CD1c-positive myeloid dendritic cell (primary cell): ENCODE measurements around the gene PWP2.
"Not testable (repeated sequence)": the region's sequence is repeated elsewhere in the genome, so short reads cannot be mapped to it uniquely, and the experiment has no call there.

Experiments used
- DNase-seq: peaks from one replicate; pipeline ENCODE4 v3.0.0-alpha.2; 2016; ENCODE audit errors: extremely low spot score

The PWP2 gene

DNA sequence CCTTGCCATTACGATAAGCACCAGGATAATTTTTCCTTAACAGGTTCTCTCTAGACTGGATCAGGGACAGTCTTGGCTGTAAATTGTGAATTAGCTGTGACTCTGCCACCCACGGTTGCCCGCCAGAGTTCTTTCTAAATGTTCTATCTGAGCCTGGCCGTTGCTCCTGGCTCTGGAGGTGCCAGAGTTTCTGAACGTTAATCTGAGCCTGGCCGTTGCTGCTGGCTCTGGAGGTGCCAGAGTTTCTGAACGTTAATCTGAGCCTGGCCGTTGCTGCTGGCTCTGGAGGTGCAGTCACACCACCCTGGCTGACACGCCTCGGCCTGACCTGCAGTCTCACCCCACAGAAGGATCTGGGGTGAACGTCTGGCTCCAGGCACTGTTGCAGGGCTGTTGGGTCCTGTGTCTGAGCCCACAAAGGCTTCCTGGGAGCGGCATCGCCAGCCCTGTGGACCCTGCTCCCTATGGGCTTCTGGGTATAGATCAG, 56.0 kb downstream of the PWP2 start:
- DNase-seq: not testable (repeated sequence)

DNA sequence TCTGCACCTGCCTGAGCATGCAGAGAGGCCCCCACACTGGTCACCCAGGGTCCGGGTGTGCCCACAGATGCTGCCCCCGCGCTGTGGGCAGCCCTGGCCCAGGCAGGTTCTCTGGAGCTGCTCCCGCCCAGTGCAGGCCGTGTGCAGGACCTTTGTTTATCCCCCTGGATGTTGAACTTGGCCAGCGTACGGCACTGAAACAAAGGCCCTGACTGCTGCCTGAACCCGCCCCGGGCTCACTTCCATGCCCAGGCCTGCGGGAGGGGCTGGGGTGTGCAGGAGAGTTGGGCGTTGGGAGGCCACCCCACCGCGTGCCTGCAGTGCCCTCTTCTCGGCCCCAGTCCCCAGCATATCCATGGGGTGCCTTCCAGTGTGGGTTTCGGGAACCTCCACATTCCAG, 58.7 kb downstream of the PWP2 start:
- not testable (repeated sequence) for DNase-seq

DNA sequence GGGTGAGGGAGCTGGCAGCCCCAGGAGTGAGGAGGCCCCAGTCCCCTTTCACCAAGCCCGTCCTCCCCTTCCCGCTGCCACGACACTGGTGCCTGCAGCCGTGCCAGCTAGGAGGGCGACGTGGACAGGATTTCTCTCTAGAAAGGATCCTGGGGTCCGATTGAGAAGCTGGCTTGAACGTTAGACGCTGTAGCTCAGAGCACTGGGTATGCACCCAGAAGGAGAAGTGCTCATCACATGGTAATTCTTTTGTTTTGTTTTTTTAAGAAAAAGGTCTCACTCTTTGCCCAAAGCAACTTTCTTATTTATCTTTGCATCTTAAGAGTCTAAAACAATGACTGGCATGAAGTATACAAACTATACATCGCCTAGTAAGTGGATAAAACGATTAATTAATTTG, 60.3 kb downstream of the PWP2 start:
- DNase-seq: not testable (repeated sequence)

DNA sequence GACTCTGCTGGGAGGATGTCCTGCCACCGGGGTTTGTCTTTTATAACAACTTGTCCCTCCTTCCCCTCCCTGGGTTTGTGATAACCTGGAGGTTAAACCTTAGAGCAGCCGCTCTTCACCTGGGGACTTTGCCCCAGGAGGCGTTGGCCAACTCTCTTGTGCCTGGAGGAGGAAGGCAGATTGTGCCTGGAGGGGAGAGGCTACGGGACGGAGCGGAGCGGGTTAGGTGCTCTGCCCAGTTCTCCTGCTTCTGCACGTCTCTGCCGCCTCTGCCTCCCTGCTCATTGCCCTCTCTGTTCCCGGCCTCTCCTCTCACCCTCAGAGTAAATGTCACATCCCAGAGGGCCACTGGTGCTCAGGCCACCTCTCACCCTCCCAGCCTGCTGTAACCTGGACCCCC, 63.1 kb downstream of the PWP2 start:
- DNase-seq: not testable (repeated sequence)

DNA sequence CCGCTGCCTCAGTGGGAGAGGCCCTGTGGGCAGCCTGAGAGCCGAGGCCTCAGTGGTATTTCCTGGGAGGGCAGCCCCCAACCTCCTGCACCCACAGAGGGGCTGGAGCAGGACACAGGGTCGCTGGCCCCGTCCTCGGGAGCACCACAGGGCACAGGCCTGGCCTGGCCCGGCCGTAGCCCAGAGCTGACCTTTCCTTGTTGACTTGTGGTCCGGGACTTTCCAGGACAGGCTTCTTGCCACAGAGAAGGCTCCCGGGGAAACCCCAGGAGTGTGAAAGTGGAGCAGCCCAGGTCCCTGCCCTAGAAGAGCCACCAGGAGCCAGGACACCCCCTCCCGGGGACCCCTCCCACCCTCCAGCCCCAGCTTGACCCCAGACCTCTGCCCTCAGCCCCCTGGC, 63.7 kb downstream of the PWP2 start:
- DNase-seq: not testable (repeated sequence)

DNA sequence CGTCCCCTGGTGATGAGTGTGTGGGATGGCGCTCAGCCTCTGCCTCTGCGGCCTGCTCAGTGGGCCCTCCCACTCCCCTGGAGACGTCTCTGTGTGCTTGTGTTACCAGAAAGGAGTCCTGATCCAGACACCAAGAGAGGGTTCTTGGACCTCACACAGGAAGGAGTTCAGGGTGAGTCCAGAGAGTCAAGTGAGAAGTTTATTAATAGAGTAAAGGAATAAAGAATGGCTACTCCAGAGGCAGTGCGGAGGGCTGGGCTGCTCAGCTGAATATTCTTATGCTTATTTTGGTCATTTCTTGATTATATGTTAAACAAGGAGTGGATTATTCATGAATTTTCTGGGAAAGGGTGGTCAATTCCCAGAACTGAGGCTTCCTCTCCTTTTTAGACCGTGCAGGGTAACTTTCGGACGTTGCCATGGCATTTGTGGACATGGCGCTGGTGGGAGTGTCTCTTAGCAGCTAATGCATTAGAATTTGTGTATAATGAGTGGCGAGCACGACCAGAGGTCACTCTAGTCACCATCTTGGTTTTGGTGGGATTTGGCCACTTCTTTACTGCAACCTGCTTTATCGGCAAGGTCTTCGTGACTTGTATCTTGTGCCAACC, 64.9 kb downstream of the PWP2 start:
- not testable (repeated sequence) for DNase-seq

DNA sequence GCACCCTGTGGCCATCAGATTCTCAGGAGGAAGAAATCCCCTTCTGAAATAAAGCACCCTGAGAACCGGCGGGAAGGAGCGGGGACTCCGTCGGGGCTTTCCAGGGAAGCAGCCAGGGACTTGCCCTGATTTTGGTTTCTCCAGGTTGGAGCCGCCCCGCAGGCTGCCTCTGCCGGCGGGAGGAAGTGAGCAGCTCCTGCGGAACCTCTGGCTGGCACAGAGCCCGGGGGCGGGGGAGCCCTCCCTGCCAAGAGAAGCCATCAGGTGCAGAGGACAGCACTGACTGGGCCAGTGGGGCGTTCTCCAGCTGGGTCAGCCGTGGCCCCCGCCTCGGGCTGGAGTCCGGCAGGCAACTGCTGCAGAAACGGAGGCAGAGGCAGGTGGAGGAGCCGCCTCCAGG, 65.5 kb downstream of the PWP2 start:
- not testable (repeated sequence) for DNase-seq

DNA sequence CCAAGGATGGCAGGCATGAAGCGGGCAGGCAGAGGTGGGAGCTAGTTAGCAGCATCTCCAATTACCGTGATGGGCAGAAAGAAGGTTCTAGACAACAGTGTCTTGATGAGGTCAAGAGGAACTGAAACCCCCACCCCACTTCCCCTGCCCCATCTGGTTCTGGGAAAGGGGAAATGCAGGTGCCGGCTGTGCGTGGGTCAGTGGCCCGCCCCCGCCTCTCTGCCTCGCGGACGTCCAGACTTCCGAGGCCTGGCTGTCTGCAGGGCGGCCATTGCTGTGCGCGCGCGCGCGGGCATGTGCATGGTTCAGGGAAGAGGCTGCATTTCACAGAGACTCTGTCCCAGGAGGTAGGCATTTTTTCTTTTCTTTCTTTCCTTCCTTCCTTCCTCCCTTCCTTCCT, 68.0 kb downstream of the PWP2 start:
- not testable (repeated sequence) for DNase-seq

DNA sequence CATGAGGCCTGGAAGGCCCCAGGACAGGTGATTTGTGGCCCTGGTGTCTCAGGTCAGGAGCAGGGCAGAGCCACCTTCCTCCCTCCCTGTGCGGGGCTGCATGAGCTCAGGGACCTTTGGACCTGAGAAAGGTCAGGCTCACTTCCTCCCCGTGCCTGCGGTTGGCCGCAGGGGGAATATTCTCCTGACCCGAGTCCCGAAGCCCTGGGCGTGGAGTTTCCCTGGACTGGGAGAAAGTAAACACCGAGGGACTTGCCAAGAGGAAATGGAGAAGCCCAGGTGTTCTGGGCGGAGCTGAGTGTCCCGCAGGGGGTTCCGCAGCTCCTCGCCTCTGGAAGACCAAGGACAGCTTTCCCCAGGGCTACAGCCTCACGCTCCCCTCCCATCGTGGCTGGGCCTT, 68.9 kb downstream of the PWP2 start:
- DNase-seq: not testable (repeated sequence)
